Activated CD4-positive, alpha-beta T cell treated with anti-CD3 and anti-CD28 coated beads for 48 hours (primary cell): Measurements from ENCODE around the gene LRFN5.
"Not testable (repeated sequence)": the region's sequence is repeated elsewhere in the genome, so short reads cannot be mapped to it uniquely, and the experiment has no call there.

ENCODE experiments used
- DNase-seq: peaks from one replicate; pipeline ENCODE4 v3.0.0-alpha.2; 2020

LRFN5 gene

GRCh38 chr14:41900644-41901043, 294.0 kb downstream of the LRFN5 start:
- no peak for DNase-seq

DNA sequence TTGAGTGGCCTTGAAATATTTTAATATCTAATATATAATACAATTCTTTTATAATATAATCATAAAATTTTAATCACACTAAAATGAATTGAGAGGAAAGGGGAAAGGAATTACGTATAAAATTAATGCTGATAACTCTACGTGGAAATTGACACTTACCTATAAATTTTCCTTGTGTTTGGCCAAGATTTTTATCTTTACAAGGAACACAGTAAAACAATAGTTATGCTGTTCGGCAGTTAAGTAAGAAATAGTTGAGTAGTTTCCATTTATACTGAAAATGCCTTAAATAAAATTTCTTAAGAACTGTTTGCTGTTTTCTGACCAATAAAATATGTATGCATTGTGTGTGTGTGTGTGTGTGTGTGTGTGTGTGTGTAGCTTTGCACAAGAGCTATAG, 294.4 kb downstream of the LRFN5 start:
- DNase-seq = no peak

- no peak for DNase-seq
Observed at GRCh38 chr14:41905394-41905964, 298.8 kb downstream of the LRFN5 start.

DNA sequence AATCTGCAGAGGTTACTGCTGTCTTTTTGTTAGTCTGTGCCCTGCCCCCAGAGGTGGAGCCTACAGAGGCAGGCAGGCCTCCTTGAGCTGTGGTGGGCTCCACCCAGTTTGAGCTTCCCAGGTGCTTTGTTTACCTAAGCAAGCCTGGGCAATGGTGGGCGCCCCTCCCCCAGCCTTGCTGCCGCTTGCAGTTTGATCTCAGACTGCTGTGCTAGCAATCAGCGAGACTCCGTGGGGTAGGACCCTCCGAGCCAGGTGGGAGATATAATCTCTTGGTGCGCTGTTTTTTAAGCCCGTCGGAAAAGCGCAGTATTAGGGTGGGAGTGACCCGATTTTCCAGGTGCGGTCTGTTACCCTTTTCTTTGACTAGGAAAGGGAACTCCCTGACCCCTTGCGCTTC, 304.5 kb downstream of the LRFN5 start:
- DNase-seq = not testable (repeated sequence)

DNA sequence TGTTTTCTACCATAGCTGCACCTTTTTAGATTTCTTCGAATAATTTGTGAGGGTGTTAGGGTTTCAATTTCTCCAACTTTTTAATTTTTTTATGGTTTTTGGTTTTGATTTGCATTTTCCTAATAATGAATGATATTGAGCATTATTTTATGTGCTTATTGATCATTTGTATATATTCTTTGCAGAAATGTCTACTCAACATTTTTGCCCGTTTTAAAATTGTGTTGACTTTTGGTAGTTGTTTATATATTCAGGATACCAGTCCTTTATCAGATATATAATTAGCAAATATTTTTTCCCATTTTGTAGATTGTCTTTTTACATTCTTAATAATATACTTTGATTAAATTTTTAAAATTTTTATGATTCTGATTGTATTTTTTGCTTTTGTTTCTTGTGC, 306.7 kb downstream of the LRFN5 start:
- no peak for DNase-seq

DNA sequence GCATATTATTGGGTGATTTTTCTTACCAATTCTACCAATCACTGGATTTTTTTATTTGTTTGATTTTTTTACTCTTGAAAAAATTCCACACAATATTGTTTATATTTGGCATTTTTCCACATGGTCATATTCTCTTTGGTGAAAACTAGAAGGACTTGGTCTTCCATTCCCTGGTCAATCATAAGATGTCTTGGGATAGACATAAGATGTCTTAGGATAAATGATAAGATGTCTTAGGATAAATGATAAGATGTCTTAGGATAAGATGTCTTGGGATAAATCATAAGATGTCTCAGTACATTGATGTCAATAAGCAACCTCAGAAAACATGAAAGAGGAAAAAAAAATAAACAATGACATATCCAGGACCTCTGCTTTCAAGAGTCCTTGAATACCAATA, 309.1 kb downstream of the LRFN5 start:
- no peak for DNase-seq

DNA sequence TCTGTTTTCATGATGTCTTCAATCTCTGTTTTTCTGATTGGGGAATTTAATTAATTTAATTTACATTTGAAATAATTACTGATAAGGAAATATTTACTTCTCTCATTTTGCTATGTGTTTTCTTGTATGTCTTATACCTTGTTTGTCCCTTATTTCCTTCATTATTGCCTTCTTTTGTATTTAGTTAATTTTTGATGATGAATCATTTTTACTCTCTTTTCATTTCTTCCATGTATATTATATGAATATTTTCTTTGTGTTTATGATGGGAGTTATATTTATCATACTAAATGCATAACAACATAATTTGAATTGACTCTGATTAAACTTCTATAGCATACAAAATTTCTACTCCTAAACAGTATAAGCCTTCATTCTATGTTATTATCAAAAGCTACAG, 309.6 kb downstream of the LRFN5 start:
- DNase-seq = no peak

- DNase-seq = no peak
Observed at GRCh38 chr14:41925409-41925808, 318.7 kb downstream of the LRFN5 start.

DNA sequence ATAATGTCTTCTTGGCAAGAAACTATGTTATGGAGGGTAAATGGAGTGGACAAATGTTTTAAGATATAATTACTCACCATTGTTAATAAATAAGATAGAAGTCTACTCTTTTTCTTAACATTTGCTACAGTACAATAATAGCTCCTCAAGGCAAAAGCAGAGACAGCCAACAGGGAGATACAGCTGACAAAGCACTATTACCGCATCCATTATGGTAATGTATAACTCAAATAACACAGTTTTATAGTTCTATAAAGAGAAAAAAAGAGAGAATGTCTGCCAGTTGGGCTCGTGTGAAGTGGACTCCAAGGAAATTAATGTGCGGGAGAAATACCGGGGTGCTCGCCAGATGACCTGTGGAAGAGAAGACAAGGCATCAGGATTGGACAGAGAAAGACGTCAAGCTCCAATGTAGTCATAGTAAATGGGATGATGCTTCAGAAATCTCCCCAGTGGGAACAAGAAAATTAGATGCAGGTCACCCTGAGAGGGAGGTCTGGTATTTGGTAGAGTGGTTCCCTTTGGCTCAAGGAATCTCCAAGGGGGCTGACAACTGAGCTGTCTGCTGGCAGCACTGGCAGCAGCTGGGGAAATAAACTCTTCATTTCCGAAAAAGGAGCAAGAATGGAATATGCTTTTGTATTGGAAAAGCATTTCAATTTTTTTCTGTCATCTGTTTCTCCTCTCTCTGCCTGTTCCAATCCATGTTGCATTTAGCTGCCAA, 343.9 kb downstream of the LRFN5 start:
- DNase-seq = no peak
